Measurements from ENCODE around the gene PEX16. TPM values are rescaled to one million over a fixed set of nuclear protein-coding genes. Genes with fewer than 3 reads are reported as not detected.

Gene PEX16
- total RNA-seq, 2 experiments from 2014 or later: 45.9 to 53.9 TPM

GRCh38 chr11:45895553-45896259 is 22.0 kb downstream of the PEX16 start:
- Mint-ChIP-seq H3K27ac (no peak overlapping the region), H3K36me3 (no peaks in the 10 kb centered on the region), H3K9me3 (ENCODE audit: low read depth) (no peaks in the 10 kb centered on the region), H3K4me1 (peaks cover 3% of the 10 kb centered on the region), H3K4me3 (no peak overlapping the region), H3K27me3 (peaks cover 16% of the 10 kb centered on the region)
- ATAC-seq (no peak), DNase-seq (no peak)
- CTCF ChIA-PET: no interaction called here

DNA sequence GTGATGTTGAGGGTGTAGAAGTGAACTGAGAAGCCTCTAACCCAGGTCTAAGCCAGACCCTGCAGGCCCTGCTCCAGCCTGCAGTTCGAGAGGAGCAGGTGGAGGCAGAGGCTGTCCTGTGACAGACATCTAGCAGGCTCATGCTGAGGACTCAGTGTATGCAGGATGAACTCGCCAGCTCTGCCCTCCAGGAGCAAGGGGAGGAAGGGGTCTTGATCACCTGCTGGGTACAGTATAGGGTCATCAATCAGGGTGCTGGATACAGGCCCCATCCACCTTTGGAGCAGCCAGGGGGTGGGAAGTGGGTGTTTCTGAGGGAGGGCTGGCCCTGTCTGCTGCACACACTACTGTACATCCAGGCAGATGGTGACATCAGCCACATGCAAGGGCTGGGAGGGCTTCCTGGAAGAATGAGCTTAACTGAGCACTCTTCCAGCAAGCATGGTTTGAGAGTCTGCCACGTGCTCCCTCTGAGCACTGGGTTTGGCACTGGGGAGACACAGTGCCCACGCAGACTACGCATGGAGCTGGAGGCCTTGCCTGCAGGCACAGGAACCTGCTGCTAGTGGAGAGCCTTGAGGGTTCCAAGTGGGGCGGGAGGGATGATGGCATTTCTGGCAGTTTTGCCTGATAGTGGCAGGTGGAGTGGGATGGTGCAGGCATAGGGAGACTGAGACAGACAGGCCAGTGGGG is 23.0 kb downstream of the PEX16 start:
- CTCF ChIA-PET: no interaction called here
- no peak for DNase-seq

DNA sequence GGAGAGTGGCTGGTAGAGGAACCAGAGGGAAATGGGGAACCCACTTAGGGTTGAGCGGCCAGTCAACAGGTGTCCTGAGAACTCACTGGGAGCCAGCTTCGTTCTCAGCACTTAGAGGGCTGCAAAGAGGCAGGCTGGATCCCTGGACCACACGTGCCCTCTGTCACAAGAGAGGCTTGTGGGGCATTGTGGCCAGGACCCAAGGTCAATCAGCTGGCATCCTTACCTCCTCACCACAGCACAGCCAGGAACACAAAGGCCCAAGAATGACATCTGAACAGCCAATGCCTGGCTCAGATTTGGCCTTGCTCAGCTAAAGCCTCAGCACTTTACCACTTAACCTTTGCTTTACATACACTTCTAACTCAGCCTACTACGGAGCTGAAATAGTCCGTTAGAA is 24.8 kb downstream of the PEX16 start:
- Mint-ChIP-seq H3K4me1 (no peaks in the 10 kb centered on the region), H3K36me3 (no peaks in the 10 kb centered on the region), H3K9me3 (ENCODE audit: low read depth) (no peaks in the 10 kb centered on the region), H3K27me3 (peaks cover 3% of the 10 kb centered on the region), H3K4me3 (no peak overlapping the region), H3K27ac (no peak overlapping the region)
- DNase-seq (no peak), ATAC-seq (no peak)
- CTCF ChIA-PET: no interaction called here

More for the DNA sequence above, 23.0 kb downstream of the PEX16 start:
- Mint-ChIP-seq H3K4me1 (no peaks in the 10 kb centered on the region), H3K9me3 (ENCODE audit: low read depth) (no peaks in the 10 kb centered on the region), H3K27me3 (peaks cover 12% of the 10 kb centered on the region), H3K36me3 (no peaks in the 10 kb centered on the region), H3K4me3 (no peak overlapping the region), H3K27ac (no peak overlapping the region)
- ATAC-seq: no peak

DNA sequence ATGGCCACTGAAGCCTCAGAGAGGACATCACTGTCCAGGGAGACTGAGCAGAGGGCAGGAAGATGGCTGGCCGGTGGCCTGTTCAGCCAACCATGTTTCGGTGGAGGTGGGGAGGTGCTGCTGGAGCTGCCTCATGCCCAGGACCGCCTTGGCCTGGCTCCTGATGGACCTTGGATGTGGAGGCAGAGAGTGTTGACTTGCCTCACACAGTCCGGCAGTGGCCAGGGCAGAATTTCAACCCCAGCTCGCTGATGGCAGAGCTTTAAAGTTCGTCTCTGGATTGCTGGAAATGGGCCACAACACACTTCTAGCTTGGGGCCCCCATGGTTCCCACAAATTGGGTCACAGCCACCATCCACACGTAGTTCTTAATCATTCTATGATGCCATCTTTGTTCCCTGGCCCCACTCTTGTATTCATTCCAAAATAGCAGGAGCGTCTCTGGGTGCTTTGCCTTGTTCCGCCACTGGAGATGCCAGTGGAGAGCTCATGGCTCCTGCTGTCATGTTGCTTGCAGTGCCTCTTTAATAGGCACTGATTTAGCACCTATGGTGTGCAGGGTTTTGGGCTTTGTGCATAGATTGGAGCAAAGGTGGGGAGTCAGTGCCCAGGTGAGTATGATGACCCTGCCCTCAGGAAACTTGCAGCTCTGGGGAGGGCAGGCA is 26.7 kb downstream of the PEX16 start:
- no peaks in the 10 kb centered on the region for H3K9me3 Mint-ChIP-seq (ENCODE audit: low read depth)
- H3K27ac Mint-ChIP-seq: no peak overlapping the region
- CTCF ChIA-PET: interaction anchor here (1.0 kb wide), 1 partner anchor 74 kb away, joined by 3 read pairs; no protein-coding TSS in a partner anchor

DNA sequence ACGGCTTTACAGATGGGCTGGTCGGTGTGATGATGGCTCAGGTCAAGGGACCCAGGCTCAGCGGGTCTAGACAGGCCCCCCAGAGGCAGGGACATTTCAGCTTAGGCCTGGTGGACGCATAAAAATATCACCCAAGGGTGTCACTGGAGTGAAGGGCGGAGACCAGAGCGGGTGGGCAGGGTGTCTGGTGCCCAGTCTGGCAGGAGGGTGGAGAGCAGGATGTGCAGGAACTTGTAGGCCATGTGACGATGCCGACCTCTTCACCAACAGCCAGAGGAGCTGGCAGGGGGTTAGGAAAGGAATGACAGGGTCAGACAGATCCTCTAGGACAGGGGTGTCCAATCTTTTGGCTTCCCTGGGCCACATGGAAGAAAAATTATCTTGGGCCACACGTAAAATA is 27.7 kb downstream of the PEX16 start:
- CTCF ChIA-PET: no interaction called here
- Mint-ChIP-seq H3K9me3 (ENCODE audit: low read depth) (no peaks in the 10 kb centered on the region), H3K27me3 (no peaks in the 10 kb centered on the region), H3K36me3 (no peaks in the 10 kb centered on the region), H3K4me1 (peaks cover 3% of the 10 kb centered on the region), H3K27ac (no peak overlapping the region), H3K4me3 (no peak overlapping the region)
- ATAC-seq (no peak), DNase-seq (no peak)

More for the DNA sequence above, 26.7 kb downstream of the PEX16 start:
- Mint-ChIP-seq H3K4me3 (no peak overlapping the region), H3K27me3 (no peaks in the 10 kb centered on the region), H3K36me3 (no peaks in the 10 kb centered on the region), H3K4me1 (no peaks in the 10 kb centered on the region)
- ATAC-seq (no peak), DNase-seq (no peak)

- ATAC-seq (no peak), DNase-seq (no peak)
- no peak overlapping the region for H3K4me3 Mint-ChIP-seq
- peaks cover 8% of the 10 kb centered on the region for H3K4me1 Mint-ChIP-seq
- no peaks in the 10 kb centered on the region for H3K9me3 Mint-ChIP-seq (ENCODE audit: low read depth)
- no peak overlapping the region for H3K27ac Mint-ChIP-seq
- H3K27me3 Mint-ChIP-seq: no peaks in the 10 kb centered on the region
- H3K36me3 Mint-ChIP-seq: no peaks in the 10 kb centered on the region
- CTCF ChIA-PET: no interaction called here
These were observed 28.1 kb downstream of the PEX16 start for GRCh38 chr11:45889555-45889954.

DNA sequence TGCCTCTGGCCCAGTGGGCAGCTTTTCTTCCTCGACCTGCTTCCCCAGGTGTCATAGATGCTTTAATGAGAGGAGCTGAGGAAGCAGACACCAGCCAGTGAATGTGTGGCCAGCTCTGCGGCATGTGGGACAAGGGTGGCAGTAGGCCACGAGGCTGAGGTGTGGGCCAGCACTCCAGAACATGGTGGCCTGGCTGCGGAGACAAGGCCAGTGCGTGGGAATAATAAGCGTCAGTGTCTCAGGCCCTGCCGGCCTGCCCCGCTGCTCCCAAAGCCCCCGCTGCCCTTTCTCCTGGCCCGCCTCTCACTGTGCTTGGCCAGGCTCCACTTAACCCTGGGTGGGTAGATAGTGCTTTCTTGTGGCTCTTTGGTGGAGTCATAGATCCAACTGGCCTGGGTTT is 30.1 kb downstream of the PEX16 start:
- H3K27ac Mint-ChIP-seq: no peak overlapping the region
- no peaks in the 10 kb centered on the region for H3K36me3 Mint-ChIP-seq
- H3K27me3 Mint-ChIP-seq: no peaks in the 10 kb centered on the region
- CTCF ChIA-PET: no interaction called here
- H3K4me3 Mint-ChIP-seq: no peak overlapping the region
- no peaks in the 10 kb centered on the region for H3K9me3 Mint-ChIP-seq (ENCODE audit: low read depth)
- H3K4me1 Mint-ChIP-seq: peaks cover 9% of the 10 kb centered on the region
- DNase-seq (no peak), ATAC-seq (no peak)

GRCh38 chr11:45886816-45887520 is 30.7 kb downstream of the PEX16 start:
- Mint-ChIP-seq H3K9me3 (ENCODE audit: low read depth) (no peaks in the 10 kb centered on the region), H3K27me3 (no peaks in the 10 kb centered on the region), H3K4me3 (no peak overlapping the region), H3K36me3 (no peaks in the 10 kb centered on the region), H3K4me1 (peaks cover 9% of the 10 kb centered on the region), H3K27ac (no peak overlapping the region)
- ATAC-seq: no peak
- DNase-seq: no peak
- CTCF ChIA-PET: no interaction called here

- ATAC-seq (no peak), DNase-seq (no peak)
- CTCF ChIA-PET: interaction anchor here (1.0 kb wide), 1 partner anchor 120 kb away, joined by 3 read pairs; no protein-coding TSS in a partner anchor
- Mint-ChIP-seq H3K4me1 (peaks cover 9% of the 10 kb centered on the region), H3K27ac (no peak overlapping the region), H3K36me3 (no peaks in the 10 kb centered on the region), H3K27me3 (no peaks in the 10 kb centered on the region), H3K9me3 (ENCODE audit: low read depth) (no peaks in the 10 kb centered on the region), H3K4me3 (no peak overlapping the region)
These were observed 31.6 kb downstream of the PEX16 start for GRCh38 chr11:45885921-45886721.

GRCh38 chr11:45885274-45885920 is 32.3 kb downstream of the PEX16 start, which contains the start of gene MAPK8IP1:
MAPK8IP1 (plus strand) TSS chr11:45885651; CDS start chr11:45885821, 170 bp downstream.
- peak; percentile 87 for ATAC-seq
- Mint-ChIP-seq H3K27me3 (no peaks in the 10 kb centered on the region), H3K4me3 (peak within 1 kb of the TSS; percentile 61), H3K36me3 (no peaks in the 10 kb centered on the region), H3K9me3 (ENCODE audit: low read depth) (no peaks in the 10 kb centered on the region), H3K4me1 (peaks cover 9% of the 10 kb centered on the region), H3K27ac (no peak within 1 kb of the TSS)
- peak; percentile 58 for DNase-seq
- CTCF ChIA-PET: interaction anchor here (1.0 kb wide), 1 partner anchor 121 kb away, joined by 3 read pairs; no protein-coding TSS in a partner anchor

DNA sequence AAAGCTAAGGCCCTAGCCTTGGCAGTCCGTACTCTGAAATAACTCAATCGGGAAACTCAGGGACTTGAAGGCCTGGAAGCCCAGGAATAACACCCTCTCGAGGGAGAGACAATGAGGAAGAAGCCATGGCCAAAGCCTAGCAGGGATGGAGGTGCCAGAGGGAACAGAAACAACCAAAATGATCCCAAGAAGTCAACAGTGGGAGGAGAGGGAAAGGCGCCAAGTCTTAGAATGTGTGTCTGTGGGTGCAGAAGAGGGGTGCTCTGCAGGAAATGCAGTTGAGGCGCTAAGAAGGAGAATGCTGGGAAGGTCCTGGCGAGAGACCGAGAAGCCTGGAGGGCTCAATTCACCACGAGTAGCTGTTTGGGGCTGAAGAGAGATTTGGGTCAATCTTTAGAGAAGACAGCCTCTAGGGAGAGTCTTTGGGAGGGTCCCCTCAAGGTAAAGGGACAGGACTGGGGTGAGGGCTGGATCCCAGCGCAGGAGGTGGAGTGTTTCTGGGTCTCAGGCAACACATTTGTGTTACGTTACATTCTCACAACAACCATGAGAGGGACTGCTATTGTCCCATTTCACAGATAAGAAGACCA is 33.0 kb downstream of the PEX16 start:
- Mint-ChIP-seq H3K27me3 (no peaks in the 10 kb centered on the region), H3K9me3 (ENCODE audit: low read depth) (no peaks in the 10 kb centered on the region), H3K4me3 (peak overlapping the region; percentile 61), H3K4me1 (peaks cover 9% of the 10 kb centered on the region), H3K36me3 (no peaks in the 10 kb centered on the region), H3K27ac (no peak overlapping the region)
- DNase-seq (no peak), ATAC-seq (no peak)
- CTCF ChIA-PET: no interaction called here

GRCh38 chr11:45881708-45882368 is 35.8 kb downstream of the PEX16 start:
- Mint-ChIP-seq H3K4me3 (no peak overlapping the region), H3K27me3 (no peaks in the 10 kb centered on the region), H3K27ac (no peak overlapping the region), H3K9me3 (ENCODE audit: low read depth) (no peaks in the 10 kb centered on the region), H3K36me3 (no peaks in the 10 kb centered on the region), H3K4me1 (peaks cover 9% of the 10 kb centered on the region)
- DNase-seq: no peak
- no peak for ATAC-seq
- CTCF ChIA-PET: no interaction called here
